Small intestine (tissue), 7 donors: ENCODE results near the gene C1QTNF12. TPM values are rescaled to one million over a fixed set of nuclear protein-coding genes. Genes with fewer than 3 reads are reported as not detected.
A peak's percentile ranks its signal among the peaks of the same experiment; 100 is the strongest.

Experiments
- DNase-seq, 2 donors: peaks; one replicate each; pipeline versions ENCODE4 v3.0.0 to v3.0.0-alpha.2; 2013
- FAIRE-seq: peaks from 2 replicates; lab custom pipeline; 2012; peaks lifted over from hg19 to GRCh38; lab: Jason Lieb, UNC
- H3K27ac ChIP-seq, 3 donors: one replicate each; pipeline ENCODE4 v1.5.1; 2013; ENCODE audit warnings: low read length in 2 of 3, mild to moderate bottlenecking in 2 of 3, control low read depth in 1 of 3, inconsistent platforms in 1 of 3, low read depth in 1 of 3, moderate library complexity in 1 of 3
- H3K27me3 ChIP-seq, 3 donors: one replicate each; pipeline ENCODE4 v1.6.1; 2013; ENCODE audit warnings: low read length in 3 of 3, inconsistent platforms in 1 of 3; ENCODE audit not compliant: control insufficient read depth in 3 of 3, insufficient read depth in 3 of 3
- H3K36me3 ChIP-seq, 3 donors: one replicate each; pipeline ENCODE4 v1.6.1; 2013; ENCODE audit warnings: low read length in 3 of 3, inconsistent platforms in 1 of 3, low read depth in 1 of 3, mild to moderate bottlenecking in 1 of 3, moderate library complexity in 1 of 3; ENCODE audit not compliant: control insufficient read depth in 3 of 3, insufficient read depth in 2 of 3
- H3K4me1 ChIP-seq, 3 donors: one replicate each; pipeline ENCODE4 v1.6.1; 2013; ENCODE audit warnings: low read length in 2 of 3, inconsistent platforms in 1 of 3, low read depth in 1 of 3, mild to moderate bottlenecking in 1 of 3, moderate library complexity in 1 of 3; ENCODE audit not compliant: control insufficient read depth in 3 of 3, insufficient read depth in 2 of 3
- H3K4me3 ChIP-seq, 3 donors: one replicate each; pipeline ENCODE4 v1.5.1; 2013; ENCODE audit warnings: low read length in 3 of 3, control low read depth in 1 of 3, inconsistent platforms in 1 of 3, low read depth in 1 of 3, mild to moderate bottlenecking in 1 of 3, moderate library complexity in 1 of 3
- H3K9me3 ChIP-seq, 2 donors: one replicate each; pipeline ENCODE4 v1.6.1; 2013; ENCODE audit warnings: low read depth in 1 of 2, low read length in 1 of 2; ENCODE audit not compliant: control insufficient read depth in 2 of 2, insufficient read depth in 1 of 2
- WGBS, 3 donors: extraction: QIAGEN DNeasy Blood & Tissue Kit; methylation state at CpG; one replicate each; pipeline ENCODE4 v1.1.7; 2013; 5-methylcytosine and 5-hydroxymethylcytosine counted together
- polyA plus RNA-seq, 4 donors: library from polyadenylated mRNA; stranded (reverse) in 3 of 4; unstranded in 1 of 4; fragments of 200-250 nt in 3 of 4; fragments of 120-200 nt in 1 of 4; gene quantifications; one replicate each; pipeline versions ENCODE4 v1.2.1 to v1.2.3, GENCODE V29; 2013
- donor health status: healthy with polysubstance abuse.
- donor health status: control.
- donor health status: control.
- donor health status: Bipolar disorder and iron deficiency.
- donor health status: healthy.

Gene C1QTNF12
- polyA plus RNA-seq, 4 donors = 10.6 to 203 (median 98.5) TPM

GRCh38 chr1:1220197-1220596, 26.3 kb downstream of the C1QTNF12 start:
- no peaks in the 10 kb centered on the region for H3K9me3 ChIP-seq
- DNase-seq (no peak), FAIRE-seq (no peak)
- no peak overlapping the region for H3K27ac ChIP-seq
- WGBS, 3 donors = 90 to 93% (median 92%) methylated on average over 17 to 24 of the region's 24 CpGs
- H3K4me1 ChIP-seq = no peaks in the 10 kb centered on the region
- peaks cover 17 to 98% (median 21%) of the 10 kb centered on the region in 3 donors for H3K36me3 ChIP-seq
- no peaks in the 10 kb centered on the region for H3K27me3 ChIP-seq
- no peak overlapping the region for H3K4me3 ChIP-seq

GRCh38 chr1:1219341-1219740, 27.2 kb downstream of the C1QTNF12 start:
- Histone ChIP-seq H3K27ac (no peak overlapping the region), H3K4me1 (no peaks in the 10 kb centered on the region), H3K9me3 (no peaks in the 10 kb centered on the region), H3K27me3 (no peaks in the 10 kb centered on the region), H3K36me3 (peaks cover 13 to 90% (median 21%) of the 10 kb centered on the region in 3 donors), H3K4me3 (no peak overlapping the region)
- no peak for DNase-seq
- WGBS, 3 donors = 85 to 91% (median 90%) methylated on average over 20 of the region's 20 CpGs
- no peak for FAIRE-seq

GRCh38 chr1:1218524-1219200, 27.9 kb downstream of the C1QTNF12 start:
- no peak overlapping the region for H3K27ac ChIP-seq
- H3K4me1 ChIP-seq = no peaks in the 10 kb centered on the region
- no peaks in the 10 kb centered on the region for H3K27me3 ChIP-seq
- H3K9me3 ChIP-seq = no peaks in the 10 kb centered on the region
- WGBS, 3 donors = 94% methylated on average over 36 of the region's 36 CpGs
- no peak overlapping the region for H3K4me3 ChIP-seq
- no peak for DNase-seq
- FAIRE-seq = no peak
- H3K36me3 ChIP-seq = peaks cover 10 to 83% (median 20%) of the 10 kb centered on the region in 3 donors

- no peak for FAIRE-seq
- no peak overlapping the region for H3K27ac ChIP-seq
- no peak for DNase-seq
- WGBS, 3 donors = 88 to 90% (median 89%) methylated on average over 52 of the region's 52 CpGs
- no peaks in the 10 kb centered on the region for H3K27me3 ChIP-seq
- H3K4me3 ChIP-seq = no peak overlapping the region
- no peaks in the 10 kb centered on the region for H3K4me1 ChIP-seq
- H3K36me3 ChIP-seq = peaks cover 8 to 76% (median 12%) of the 10 kb centered on the region in 3 donors
- no peaks in the 10 kb centered on the region for H3K9me3 ChIP-seq
Observed at GRCh38 chr1:1217621-1218523, 28.6 kb downstream of the C1QTNF12 start.

- DNase-seq (no peak), FAIRE-seq (no peak)
- Histone ChIP-seq H3K4me1 (no peaks in the 10 kb centered on the region), H3K27ac (no peak overlapping the region), H3K4me3 (no peak overlapping the region), H3K9me3 (no peaks in the 10 kb centered on the region), H3K36me3 (peaks cover 6 to 67% (median 8%) of the 10 kb centered on the region in 3 donors), H3K27me3 (no peaks in the 10 kb centered on the region)
- 89 to 92% (median 91%) methylated on average over 67 to 74 of the region's 74 CpGs for WGBS, 3 donors
Observed at GRCh38 chr1:1216770-1217620, 29.5 kb downstream of the C1QTNF12 start.

GRCh38 chr1:1215881-1216605, 30.5 kb downstream of the C1QTNF12 start:
- Histone ChIP-seq H3K27ac (no peak overlapping the region), H3K4me3 (no peak overlapping the region), H3K4me1 (no peaks in the 10 kb centered on the region), H3K36me3 (peaks cover 6 to 58% (median 8%) of the 10 kb centered on the region in 3 donors), H3K27me3 (no peaks in the 10 kb centered on the region), H3K9me3 (no peaks in the 10 kb centered on the region)
- no peak for DNase-seq
- no peak for FAIRE-seq
- WGBS, 3 donors = 87 to 89% (median 88%) methylated on average over 19 to 21 of the region's 21 CpGs

GRCh38 chr1:1215080-1215676, 31.3 kb downstream of the C1QTNF12 start:
- Histone ChIP-seq H3K36me3 (peaks cover 6 to 49% (median 8%) of the 10 kb centered on the region in 3 donors), H3K4me3 (no peak overlapping the region), H3K27me3 (no peaks in the 10 kb centered on the region), H3K9me3 (no peaks in the 10 kb centered on the region), H3K27ac (peak overlapping the region in 1 of 3 donors; percentile 21), H3K4me1 (no peaks in the 10 kb centered on the region)
- 50 to 64% (median 56%) methylated on average over 11 of the region's 11 CpGs for WGBS, 3 donors
- FAIRE-seq (no peak), DNase-seq (no peak)
